Glomerular visceral epithelial cell (primary cell): ENCODE data around the gene GATA2.

ENCODE experiments used
- DNase-seq: peaks from one replicate; pipeline ENCODE4 v3.0.0-alpha.2; 2016; ENCODE audit errors: extremely low spot score

The GATA2 gene

GRCh38 chr3:128456776-128457715 is 36.0 kb downstream of the GATA2 start:
- no peak for DNase-seq

GRCh38 chr3:128455786-128456748 is 36.9 kb downstream of the GATA2 start:
- no peak for DNase-seq

GRCh38 chr3:128455116-128455515 is 37.9 kb downstream of the GATA2 start:
- no peak for DNase-seq

- DNase-seq = no peak
Observed at GRCh38 chr3:128454310-128454618, 38.7 kb downstream of the GATA2 start.

GRCh38 chr3:128453501-128454309 is 39.3 kb downstream of the GATA2 start:
- DNase-seq = no peak

GRCh38 chr3:128452678-128453275 is 40.2 kb downstream of the GATA2 start:
- no peak for DNase-seq

- DNase-seq = no peak
Observed at GRCh38 chr3:128452120-128452519, 40.9 kb downstream of the GATA2 start.

GRCh38 chr3:128449111-128449638 is 43.8 kb downstream of the GATA2 start:
- DNase-seq = no peak

GRCh38 chr3:128448491-128448890 is 44.5 kb downstream of the GATA2 start:
- no peak for DNase-seq

DNA sequence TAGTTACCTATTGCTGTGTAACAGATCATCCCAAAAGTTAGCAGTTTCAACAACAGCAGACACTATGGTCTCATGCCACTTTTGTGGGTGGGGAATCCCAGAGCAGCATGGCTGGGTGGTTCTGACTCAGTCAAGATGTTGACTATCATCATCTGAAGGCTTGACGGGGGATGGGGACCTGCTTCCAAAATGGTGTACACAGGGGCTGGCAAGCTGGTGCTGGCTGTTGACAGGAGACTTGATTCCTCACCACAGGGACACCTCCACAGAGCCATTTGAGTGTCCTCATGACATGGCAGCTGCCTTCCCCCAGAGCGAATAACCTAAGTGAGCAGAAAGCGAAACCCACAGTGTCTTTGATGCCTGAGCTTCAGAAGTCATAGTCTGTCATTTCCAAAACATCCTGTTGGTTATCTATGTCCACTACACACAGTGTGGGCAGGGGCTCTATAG is 45.4 kb downstream of the GATA2 start:
- DNase-seq = peak; percentile 31

DNA sequence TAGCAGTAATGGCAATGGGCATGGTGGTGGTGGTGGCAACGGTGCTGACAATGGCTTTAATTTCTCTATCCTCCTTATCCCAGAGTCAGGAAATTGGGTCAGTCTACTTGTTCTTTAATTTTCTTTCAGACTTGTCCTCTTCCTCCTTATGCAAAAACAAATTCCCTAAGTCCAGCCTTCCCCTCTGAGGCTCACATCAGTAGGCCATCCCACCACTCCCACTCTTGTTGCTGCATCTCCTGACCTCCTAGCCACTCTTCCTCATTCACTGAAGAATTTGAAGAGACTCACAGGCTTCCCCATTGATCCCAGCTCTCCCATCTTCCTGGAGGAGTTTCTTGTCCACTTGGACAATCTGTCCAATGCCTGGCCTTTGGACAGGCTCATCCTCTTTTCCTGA is 46.2 kb downstream of the GATA2 start:
- DNase-seq = no peak

DNA sequence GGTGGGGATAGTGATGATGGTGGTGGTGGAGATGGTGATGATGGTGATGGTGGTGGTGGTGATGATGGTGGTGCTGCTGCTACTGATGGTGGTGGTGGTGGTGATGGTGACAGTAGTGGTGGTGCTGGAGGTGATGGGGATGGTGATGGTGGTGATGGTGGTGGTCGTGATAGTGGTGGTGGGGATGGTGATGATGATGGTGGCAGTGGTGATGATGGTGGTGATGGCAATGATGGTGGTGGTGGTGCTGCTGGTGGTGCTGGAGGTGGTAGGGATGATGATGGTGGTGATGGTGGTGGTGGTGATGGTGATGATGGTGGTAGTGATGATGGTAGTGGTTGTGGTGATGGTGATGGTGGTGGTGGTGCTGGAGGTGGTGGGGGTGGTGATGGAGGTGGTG is 47.6 kb downstream of the GATA2 start:
- no peak for DNase-seq

GRCh38 chr3:128443771-128444170 is 49.2 kb downstream of the GATA2 start:
- no peak for DNase-seq

- DNase-seq = no peak
Observed at GRCh38 chr3:128442949-128443348, 50.1 kb downstream of the GATA2 start.

- DNase-seq = no peak
Observed at GRCh38 chr3:128442070-128442469, 50.9 kb downstream of the GATA2 start.

GRCh38 chr3:128439226-128439625 is 53.8 kb downstream of the GATA2 start:
- DNase-seq = peak; percentile 66

GRCh38 chr3:128438488-128439072 is 54.4 kb downstream of the GATA2 start:
- no peak for DNase-seq

DNA sequence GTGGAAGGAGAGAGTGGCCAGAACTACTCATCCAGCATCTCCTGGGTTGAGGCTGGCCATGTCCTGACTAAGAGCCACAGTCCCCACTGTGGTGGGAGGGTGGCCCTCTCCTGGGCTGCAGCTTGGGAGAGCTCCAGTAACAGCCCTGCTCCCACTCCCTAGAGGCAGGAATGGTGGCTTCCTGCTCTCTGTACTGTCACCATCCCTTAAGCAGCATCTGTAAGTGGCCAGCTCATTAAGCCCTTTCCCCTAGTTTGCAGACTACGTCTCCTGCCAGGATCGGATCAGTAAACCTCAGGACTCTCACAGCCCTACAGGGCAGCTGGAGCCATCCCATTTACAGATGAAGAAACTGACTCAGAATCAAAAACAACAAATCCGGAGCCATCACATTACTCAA is 56.8 kb downstream of the GATA2 start:
- no peak for DNase-seq

- DNase-seq = no peak
Observed at GRCh38 chr3:128435561-128435960, 57.4 kb downstream of the GATA2 start.

- no peak for DNase-seq
Observed at GRCh38 chr3:128435058-128435457, 57.9 kb downstream of the GATA2 start.

- DNase-seq = no peak
Observed at GRCh38 chr3:128434524-128434923, 58.5 kb downstream of the GATA2 start.
